CD4-positive, alpha-beta T cell treated with Interleukin-6 at 100 ng/mL for 8 hours (primary cell): ENCODE results near the gene MMAB.

Source experiments
- DNase-seq: peaks from one replicate; pipeline ENCODE4 v3.0.0-alpha.2; 2020; ENCODE audit warnings: mixed read lengths, low spot score

The MMAB gene

DNA sequence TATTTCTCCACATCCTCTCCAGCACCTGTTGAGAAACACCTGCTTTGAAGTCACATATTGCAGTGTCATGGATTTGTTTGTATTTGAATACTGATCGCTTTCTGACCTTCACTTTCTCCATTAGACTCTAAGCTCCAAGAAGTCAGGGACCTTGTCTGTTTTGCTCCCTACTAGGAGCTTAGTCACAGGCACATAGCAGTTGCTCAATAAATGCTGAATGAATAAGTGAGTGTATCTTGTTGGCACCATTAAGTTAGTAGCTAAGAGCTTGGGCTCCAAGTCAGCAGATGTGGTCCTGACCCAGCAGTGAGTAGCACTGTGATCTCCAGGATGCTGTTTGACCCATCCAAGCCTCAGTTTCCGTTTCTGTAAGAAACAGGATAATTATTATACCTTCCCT lies 10.4 kb upstream of the MMAB start:
- DNase-seq, result no peak

DNA sequence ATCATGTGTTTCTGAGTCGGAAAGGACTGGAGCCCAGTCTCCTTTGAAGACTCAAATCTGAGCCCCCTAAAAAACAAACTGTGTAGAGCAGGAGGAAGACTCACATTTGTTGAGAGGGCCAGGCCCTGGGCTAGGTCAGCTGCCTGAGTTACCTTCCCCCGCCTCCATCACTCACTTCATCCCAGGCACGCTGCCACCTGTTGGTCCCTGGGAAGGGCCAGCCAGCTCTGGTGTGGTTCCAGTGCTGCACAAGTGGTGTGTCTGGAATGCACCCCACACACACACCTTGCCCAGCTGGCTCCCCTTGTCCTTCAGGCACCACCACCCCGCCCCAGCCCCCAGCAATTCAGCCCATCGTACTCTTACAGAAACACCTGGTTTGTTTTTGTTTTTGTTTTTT lies 9.3 kb upstream of the MMAB start:
- DNase-seq, result no peak

DNA sequence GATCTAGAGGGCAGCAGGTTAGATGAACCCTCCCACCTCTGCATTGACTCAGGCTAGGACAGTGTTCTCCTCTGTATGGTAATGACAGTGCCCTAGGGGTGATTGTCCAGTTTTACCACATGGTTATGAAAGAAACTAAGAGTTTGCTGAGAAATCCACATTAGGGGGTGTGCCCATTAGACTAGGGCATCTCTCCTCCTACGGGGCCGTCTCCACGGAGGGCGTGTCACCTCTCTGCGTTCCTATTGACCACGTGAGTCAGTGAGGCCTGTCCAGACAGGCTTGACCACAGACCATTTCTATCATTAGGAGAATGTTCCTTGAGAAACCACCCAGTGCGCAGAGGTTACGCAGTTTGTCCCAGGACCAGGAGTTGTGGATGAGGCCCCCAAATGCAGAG lies 8.6 kb upstream of the MMAB start:
- DNase-seq, result no peak

DNA sequence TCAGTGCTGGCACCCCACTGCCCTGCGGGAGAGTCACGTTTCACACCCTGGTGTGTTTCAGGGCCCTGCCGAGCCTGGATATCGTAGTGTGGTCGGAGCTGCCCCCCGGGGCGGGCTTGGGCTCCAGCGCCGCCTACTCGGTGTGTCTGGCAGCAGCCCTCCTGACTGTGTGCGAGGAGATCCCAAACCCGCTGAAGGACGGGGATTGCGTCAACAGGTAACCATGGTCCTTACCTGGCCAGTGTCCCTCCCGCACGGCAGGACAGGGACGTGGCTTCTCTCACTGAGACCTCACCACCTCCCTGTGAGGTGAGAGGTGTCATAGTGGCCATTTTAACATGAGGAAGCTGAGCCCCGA lies 8.0 kb upstream of the MMAB start:
- DNase-seq, result no peak

DNA sequence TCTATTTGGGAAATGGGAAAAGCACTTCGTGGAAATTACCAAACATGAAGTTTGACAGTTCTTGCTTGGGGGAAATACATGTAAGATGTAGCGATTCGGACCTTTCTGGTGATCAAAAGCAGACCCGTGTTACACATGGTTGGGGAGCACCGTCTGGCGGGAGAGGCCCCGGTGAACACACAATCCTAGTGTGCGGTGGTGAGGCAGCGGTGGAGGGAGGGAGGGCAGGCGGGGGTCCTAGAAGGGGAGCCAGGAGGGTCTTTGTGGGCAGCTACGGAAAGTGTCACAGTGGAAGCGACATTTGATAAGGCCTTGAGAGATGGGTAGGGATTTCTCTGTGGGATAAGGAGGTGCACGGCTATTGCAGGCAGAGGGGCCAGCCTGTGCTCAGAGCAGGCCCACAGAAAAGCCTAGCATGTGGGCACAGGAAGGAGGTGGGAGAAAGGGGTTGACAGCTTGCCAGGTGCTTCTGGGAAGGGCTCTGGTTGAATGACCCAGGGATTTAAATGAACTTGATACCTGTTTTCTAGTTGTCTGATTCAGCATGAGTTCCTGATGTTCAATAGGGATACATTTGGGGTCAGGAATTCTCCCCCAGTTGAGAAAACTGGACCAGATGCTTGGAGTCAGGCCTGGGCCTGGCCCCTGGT lies 7.5 kb upstream of the MMAB start:
- no peak for DNase-seq

DNA sequence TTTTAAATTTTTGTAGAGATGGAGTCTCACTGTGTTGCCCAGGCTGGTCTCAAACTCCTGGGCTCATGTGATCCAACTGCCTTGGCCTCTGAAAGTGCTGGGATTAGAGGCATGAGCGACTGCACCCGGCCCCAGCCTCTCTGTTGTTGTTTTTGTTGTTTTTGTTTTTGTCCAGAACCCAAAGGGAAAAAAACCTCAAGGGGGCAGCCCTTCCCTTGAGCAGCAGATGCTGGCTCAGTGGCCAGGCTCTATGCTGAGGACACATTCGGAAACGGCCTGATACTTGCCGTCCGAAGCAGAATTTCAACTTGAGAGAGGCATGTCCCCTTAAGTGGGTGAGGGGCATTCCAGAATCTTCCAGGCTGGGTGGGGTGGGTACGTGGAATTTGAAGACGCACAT lies 7.0 kb upstream of the MMAB start:
- no peak for DNase-seq

DNA sequence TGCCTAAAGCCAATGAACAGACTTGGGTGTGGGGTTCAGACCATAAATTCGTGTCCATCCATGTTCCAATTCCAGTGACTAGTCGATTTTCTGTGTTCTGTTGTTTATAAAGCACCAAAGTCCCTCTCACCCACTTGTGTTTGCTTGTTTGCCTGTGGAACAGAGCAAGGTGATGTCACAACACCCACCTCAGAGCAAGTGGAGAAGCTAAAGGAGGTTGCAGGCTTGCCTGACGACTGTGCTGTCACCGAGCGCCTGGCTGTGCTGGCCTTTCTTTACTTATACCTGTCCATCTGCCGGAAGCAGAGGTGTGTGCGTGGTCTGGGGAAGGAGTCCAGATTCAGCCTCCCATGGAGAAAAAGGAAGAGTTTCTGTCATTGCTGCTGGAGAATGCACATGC lies 6.3 kb upstream of the MMAB start:
- no peak for DNase-seq

DNA sequence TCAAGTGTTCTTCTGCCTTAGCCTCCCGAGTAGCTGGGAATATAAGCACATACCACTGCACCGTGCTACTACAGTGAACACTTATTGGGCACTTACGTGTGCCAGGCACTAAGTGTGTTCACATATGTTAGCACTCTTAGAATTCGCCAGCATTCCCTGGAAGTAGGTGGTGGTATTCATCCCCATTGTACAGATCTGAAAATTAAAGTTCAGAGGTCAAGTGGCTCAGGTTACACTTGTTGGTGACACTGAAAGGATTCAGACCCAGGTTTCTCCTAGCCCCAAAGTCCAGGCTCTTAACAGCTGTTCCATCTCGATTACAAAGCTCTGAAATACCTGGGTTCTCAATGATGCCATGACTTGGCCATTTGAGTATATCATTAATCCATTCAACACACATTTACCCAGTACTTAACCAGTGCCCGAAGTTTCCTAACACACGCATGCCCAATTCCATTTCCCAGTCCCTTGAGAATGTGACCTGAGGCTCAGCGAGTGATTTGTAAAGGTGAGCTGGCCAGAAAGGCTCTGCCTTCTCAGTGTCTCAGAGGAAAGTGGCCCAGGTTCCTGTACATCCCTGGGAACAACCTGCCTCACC lies 5.1 kb upstream of the MMAB start:
- no peak for DNase-seq

DNA sequence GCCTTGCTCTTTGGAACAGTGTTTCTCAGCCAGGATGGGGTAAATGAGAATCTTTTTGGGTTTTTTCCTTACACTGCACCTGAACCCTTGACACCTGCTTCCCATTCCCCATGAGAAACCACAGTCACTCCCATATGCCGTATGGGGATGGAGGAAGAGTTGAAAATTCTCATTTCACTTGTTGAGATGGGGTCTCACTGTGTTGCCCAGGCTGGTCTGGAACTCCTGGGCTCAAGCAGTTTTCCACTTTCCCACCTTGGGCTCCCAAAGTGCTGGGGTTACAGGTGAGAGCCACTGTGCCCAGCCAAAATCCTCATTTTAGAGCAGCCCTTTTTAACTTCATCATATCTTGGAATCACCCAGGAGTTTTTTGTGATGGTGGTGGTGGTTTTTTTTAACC lies 4.0 kb upstream of the MMAB start:
- DNase-seq, result no peak

DNA sequence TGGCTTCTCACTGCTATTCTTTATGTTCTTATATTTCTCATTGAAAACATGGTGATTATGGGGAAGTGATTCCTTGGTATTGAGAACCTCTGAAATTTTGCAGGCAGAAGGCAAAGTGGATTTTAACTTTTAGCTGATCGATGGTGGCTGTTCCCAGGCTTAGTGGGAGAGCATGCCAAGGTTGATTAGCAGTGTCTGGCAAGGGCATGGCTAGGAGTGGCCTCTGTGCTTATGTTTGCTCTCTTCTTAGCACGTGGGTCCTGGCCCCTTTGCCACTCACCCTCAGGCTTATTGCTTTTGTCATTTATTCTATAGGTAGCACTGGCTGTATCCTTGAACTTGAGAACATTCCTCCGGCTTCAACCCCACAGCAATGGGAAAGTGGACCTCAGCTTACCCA lies 2.4 kb upstream of the MMAB start:
- no peak for DNase-seq

DNA sequence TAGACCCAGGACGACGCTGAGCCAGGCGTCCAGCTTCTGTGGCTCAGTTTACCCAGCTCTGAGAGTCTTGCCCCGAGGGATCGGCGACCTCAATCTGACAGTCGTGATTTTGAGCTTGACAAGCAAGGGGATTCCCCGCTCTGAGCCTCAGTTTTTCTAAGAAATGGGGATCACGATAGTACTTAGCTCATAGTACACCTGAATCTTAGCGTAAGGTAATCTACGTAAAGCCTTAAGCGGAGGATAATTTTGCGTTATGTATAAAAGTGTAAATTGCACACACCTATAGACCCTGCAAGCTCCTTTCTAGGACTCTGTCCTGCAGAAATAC lies 575 bp upstream of the MMAB start:
- no peak for DNase-seq

DNA sequence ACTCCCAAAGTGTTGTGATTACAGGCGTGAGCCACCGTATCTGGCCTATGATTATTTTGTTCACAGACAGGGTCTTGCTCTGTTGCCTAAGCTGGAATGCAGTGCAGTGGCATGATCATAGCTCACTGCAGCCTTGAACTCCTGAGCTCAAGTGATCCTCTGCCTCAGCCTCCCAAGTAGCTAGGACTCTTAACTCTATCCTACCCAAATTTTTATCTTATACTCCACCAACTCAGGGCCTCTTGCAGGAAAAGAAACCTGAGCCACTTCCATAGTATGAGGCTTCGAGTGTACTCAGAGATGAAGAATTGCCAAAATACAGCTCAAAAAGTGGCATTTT lies 828 bp downstream of the MMAB start:
- no peak for DNase-seq

DNA sequence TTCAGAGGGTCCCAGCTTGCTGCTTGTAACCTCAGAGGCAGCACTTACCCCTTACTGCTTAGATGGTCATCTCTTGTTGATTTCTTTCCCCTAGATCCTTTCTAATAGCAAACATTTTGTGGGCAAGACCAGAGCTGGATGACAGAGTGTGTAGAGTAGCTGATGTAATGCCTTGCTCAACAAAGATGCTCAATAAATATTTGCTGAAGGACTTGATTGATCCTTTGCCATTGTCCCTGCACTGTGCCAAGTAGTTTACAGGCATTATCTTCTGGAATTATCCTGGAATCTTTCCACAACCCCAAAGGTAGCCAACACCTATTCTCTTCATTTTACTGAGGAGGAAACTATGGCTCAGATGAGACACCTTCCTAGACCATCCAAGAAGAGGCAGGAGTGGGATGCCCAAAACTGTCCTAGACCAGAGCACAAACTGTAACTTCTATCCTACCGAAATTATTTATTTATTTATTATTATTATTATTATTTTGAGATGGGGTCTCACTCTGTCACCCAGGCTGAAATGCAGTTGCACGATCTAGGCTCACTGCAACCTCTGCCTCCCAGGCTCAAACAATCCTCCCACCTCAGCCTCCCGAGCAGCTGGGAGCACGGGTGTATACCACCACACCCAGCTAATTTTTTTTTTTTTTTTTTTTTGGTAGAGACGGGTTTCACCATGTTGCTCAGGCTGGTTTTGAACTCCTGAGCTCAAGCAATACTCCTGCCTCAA lies 1.4 kb downstream of the MMAB start:
- DNase-seq, result no peak

DNA sequence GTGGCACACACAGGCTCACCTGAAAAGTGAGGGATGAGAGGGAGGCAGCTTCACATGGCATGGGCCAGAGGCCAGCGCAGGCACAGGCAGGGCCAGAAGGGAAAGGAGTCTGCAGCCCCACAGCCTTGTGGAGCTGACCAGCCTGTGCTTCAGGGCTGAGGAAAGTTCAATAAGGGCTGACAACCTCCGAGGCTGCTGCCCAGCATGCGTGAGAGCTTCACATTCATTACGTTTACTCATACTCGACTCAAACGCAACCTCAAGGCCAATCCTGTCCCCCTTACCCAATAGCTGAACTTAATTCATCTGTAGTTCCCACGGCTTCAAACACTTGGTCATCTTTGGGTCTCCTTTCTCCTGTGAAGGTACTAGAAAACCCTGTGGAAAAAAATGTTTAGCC lies 4.8 kb downstream of the MMAB start:
- no peak for DNase-seq

DNA sequence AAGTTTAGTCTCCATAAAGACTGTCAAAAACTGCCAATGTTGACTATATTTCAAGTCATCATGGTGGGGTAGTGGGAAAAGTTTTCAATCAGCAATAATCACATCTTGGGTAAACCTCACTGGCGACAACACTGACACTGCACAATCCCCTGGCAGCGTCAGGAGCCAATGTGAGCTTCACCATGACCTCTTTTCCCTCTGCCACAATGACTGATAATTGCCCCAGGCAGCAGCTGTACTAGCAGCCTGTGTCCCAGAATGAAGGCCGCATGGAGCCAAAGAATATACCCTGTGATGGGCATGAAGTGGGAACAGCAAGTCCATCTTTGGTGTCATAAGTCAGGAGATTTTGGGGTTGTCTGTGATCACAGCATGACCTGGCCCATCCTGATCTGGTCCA lies 5.3 kb downstream of the MMAB start:
- DNase-seq, result no peak

DNA sequence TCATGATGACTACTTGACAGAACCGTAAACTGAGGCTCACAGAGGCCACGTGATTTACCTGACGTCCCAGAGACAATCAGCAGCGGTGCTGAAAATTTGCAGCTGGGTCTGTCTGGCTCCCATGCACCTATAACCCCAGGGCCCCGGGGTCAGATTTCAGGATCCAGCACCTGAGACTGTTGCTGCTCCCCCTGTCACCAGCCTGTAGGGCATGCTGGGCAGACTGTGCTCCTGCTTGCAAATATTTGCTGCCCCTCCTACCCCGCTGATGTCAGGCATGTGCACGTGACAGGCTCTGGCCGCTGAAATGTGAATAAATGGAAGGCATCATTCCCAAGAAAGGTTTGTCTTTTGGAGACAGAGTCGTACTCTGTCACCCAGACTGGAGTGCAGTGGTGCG lies 6.0 kb downstream of the MMAB start:
- DNase-seq, result no peak

DNA sequence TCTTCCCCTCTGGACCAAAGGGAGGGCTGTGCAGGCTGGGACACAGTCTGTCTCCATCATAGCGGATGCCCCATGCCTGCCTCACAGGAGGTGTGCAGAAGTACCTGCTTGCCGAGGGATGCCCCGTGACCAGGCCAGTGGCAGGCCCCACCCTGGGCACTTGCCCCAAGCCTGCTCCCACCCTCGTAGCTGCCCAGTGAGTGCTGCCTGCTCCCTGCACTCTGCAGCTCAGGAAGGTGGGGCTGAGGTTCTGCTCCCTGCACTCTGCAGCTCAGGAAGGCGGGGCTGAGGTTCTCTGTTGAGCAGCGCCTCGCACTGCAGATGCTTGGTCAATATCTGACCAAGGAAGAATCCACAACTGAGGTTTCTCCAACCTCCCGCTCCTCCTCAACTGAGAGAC lies 6.9 kb downstream of the MMAB start:
- DNase-seq, result no peak

DNA sequence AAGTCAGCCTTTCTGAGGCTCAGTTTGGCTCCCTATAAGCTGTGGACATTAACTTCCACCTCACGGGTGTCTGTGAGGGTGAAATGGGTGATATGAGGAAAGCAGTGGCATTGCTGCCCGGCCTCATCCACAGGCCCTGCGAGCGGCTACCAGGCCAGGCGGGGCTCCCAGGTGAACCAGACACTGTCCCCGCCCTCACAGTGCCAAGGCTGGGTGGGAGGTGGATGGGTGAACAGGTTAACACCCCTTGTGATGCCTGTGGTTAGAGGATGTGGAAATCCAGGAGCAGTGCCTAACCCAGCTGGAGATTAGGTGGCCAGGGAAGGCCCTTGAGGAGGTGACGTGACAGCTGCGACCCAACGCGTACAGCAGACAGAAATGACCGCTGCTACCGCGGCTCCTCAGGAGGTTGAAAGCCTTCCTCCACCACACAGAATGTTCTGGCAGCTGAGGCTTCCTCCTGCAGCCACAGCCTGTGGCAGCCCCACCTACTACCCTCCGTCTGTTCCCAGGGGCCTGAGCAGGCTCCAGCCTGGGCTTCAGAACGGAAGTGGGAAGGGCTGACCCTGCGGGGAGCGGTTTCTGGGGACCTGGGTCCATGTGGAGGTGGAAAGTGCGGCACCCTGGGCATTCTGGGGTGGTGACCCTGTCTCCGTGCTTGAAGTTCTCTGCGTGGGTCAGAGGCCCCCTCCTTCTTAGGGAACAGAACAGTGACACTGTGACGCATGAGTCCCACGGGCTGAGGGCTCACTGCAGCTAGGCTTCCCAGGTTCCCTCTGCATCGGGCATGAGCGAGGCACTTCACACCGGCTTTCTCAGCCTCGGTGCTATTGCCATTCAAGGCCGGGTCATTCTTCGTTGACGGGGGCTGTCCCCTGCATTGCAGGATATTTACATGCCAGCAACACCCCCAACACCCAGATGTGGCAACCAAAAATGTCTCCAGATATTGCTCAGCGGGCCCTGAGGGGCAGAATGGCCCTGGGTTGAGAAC lies 9.7 kb downstream of the MMAB start:
- DNase-seq, result no peak

DNA sequence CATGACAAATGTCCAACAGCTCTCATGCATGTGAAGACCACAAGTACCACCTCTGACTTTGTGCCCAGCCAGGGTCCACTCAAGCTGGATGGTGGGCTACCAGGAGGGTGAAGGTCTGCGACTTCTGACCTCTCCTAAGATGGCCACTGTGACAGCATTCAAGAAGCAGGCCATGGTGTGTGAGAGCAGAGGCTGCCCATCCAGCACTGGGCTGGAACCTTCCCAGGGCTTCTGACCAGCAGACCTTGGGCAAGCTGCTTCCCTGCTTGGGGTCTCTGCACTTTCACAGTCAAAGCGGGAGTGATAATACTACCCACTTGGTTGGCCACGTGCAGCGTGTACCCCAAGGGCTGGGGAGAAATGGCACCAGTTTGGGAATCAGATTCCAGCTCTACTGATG lies 10.4 kb downstream of the MMAB start:
- no peak for DNase-seq

DNA sequence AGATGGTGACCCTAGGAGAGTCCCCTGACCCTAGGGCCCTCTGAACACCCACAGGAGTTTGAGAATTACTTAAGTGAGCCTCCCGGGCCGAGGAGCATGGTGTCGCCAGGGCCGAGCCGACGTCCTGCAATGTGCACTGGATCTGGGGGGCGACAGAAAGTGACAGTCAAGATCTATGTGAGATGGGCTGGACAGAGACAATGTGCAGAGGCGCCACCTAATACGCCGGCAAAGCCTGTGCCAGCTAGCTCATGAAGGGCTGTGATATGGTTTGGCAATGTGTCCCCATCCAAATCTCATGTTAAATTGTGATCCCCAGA lies 11.6 kb downstream of the MMAB start:
- DNase-seq, result no peak

DNA sequence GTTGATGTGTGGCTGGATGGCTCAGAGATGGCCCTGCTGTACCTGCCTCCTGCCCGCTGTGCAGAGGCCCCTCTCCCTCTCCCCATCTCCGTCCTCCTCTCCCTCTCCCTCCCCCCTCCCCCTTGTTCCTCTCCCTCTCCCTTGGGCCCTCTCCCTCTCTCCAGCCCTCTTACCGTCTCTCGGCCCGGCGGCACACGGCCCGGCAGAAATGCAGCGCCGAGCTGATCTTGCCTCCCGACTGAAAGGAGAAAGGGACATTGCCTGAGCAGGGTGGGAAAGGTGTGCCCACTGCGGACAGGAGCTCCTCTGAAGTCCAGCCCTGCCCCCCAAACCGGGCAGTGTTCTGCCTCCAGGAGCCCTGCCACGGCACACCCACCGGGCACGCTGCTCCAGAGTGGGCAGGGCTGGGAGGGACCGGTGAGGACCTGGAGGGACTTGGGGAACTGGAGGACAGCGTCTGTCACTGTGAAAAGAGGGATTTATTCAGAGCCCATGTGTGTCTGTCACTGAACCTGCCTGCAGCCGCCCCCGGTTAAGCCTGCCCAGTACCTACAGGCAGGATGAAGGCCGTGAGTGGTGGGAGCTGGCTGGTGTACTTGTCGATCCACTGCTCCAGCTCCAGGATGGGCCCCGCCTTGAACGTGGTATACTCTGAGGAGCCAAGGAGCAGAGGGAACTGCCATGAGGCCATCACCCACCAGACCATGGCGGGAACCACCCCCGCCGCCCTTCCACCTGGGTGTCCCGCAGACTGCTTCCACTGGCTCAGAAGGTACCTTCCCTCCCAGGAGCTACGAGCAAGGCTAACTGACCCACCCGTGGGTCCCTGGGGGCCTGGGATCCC lies 12.2 kb downstream of the MMAB start:
- DNase-seq, result no peak

DNA sequence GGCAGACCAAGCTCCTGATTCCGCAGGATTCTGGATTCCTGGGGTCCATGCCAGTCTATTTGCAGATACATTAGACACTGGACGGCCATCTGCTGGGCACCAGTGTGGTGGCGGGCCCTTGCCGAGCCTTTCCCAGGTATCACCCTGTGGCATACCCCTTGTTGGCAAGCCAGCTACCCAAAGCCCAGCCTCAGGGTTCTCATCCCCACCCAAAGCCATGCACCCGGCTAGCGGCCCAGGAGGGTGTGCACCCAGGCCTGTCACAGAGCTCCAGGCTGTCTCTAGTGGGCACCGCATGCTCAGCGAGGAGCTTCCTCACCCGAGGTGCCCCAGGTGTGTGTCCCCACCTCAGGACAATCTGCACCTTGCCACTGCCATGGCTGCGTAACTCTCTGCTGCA lies 13.7 kb downstream of the MMAB start:
- DNase-seq, result no peak
